ENCODE results near the gene P2RX7. TPM values are rescaled to one million over a fixed set of nuclear protein-coding genes. Genes with fewer than 3 reads are reported as not detected.

The P2RX7 gene
- total and polyA plus RNA-seq, 2 donors (not counting 3 experiments of a cell fraction or from before 2014, with no cell fraction given): 1.3 to 8.1 TPM

- H3K4me3 ChIP-seq (replicated peaks in 1 of 3; ENCODE audit: insufficient read depth in 1 of 3, low read depth in 1 of 3, low read length in 3 of 3): no peak overlapping the region
- no peak overlapping the region for H3K4me2 ChIP-seq (ENCODE audit: insufficient read depth, low read length)
- POLR2A ChIA-PET: no interaction called here
- no peak overlapping the region for H2AFZ ChIP-seq (ENCODE audit: low read depth, low read length)
- no peaks in the 10 kb centered on the region for H3K9me3 ChIP-seq (replicated peaks; ENCODE audit: control insufficient read depth, insufficient read depth, low read length)
- H3K9ac ChIP-seq (replicated peaks; ENCODE audit: extremely low read depth, insufficient read depth, low read length): no peak overlapping the region
- FAIRE-seq (no peak), DNase-seq (ENCODE audit: low read depth, low spot score) (no peak)
- H3K9me1 ChIP-seq (replicated peaks; ENCODE audit: control insufficient read depth, extremely low read depth, insufficient read depth, low read length): no peaks in the 10 kb centered on the region
- H3K79me2 ChIP-seq (ENCODE audit: control insufficient read depth, insufficient read depth, low read length): no peaks in the 10 kb centered on the region
- H3K36me3 ChIP-seq (ENCODE audit: control insufficient read depth in 2 of 2, extremely low read depth in 1 of 2, insufficient read depth in 2 of 2, low read length in 2 of 2): no peaks in the 10 kb centered on the region
- intact Hi-C loops (cut with micrococcal nuclease) (no loop called here), dilution Hi-C loops (cut with MboI; ENCODE audit: extremely low pct_ligation_motif_present, low sequenced_read_pairs) (no loop called here)
- no TSS peak for BruUV-seq (replicated peaks)
- no peak overlapping the region for H3K27ac ChIP-seq (ENCODE audit: insufficient read depth, low read depth, low read length)
- peaks cover 2% of the 10 kb centered on the region for H3K4me1 ChIP-seq (ENCODE audit: control insufficient read depth, extremely low read depth, insufficient read depth, low read length)
- TF ChIP-seq JUN (IDR thresholded peaks at IDR 0.05; ENCODE audit: borderline replicate concordance, insufficient read depth, insufficient read length, low read depth) (no peak), POLR2A (IDR thresholded peaks at IDR 0.05; ENCODE audit: low read depth, low read length) (no peak), POLR2AphosphoS5 (IDR thresholded peaks at IDR 0.05; ENCODE audit: insufficient read depth, low read depth, low read length) (no peak), EZH2 (IDR thresholded peaks at IDR 0.05; ENCODE audit: borderline replicate concordance, low read depth, low read length, severe bottlenecking) (no peak), MYC (IDR thresholded peaks at IDR 0.05; ENCODE audit: low read depth, low read length) (no peak), FOS (IDR thresholded peaks at IDR 0.05; ENCODE audit: borderline replicate concordance, insufficient read depth, low read length) (no peak), MAX (IDR thresholded peaks at IDR 0.05; ENCODE audit: insufficient read depth, insufficient read length) (no peak), GATA2 (IDR thresholded peaks at IDR 0.05; ENCODE audit: insufficient read depth, insufficient read length, low read depth, low read length) (no peak)
- TF ChIP-seq, protein P1, sequence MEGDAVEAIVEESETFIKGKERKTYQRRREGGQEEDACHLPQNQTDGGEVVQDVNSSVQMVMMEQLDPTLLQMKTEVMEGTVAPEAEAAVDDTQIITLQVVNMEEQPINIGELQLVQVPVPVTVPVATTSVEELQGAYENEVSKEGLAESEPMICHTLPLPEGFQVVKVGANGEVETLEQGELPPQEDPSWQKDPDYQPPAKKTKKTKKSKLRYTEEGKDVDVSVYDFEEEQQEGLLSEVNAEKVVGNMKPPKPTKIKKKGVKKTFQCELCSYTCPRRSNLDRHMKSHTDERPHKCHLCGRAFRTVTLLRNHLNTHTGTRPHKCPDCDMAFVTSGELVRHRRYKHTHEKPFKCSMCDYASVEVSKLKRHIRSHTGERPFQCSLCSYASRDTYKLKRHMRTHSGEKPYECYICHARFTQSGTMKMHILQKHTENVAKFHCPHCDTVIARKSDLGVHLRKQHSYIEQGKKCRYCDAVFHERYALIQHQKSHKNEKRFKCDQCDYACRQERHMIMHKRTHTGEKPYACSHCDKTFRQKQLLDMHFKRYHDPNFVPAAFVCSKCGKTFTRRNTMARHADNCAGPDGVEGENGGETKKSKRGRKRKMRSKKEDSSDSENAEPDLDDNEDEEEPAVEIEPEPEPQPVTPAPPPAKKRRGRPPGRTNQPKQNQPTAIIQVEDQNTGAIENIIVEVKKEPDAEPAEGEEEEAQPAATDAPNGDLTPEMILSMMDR (IDR thresholded peaks at IDR 0.05; ENCODE audit: extremely low read depth in 1 of 2, insufficient read depth in 1 of 2, low read depth in 1 of 2, low read length in 2 of 2): no peak
- no peaks in the 10 kb centered on the region for H3K27me3 ChIP-seq (ENCODE audit: control insufficient read depth in 2 of 2, insufficient read depth in 2 of 2, low read length in 2 of 2)
- H4K20me1 ChIP-seq (replicated peaks; ENCODE audit: control insufficient read depth, extremely low read depth, insufficient read depth, low read length): no peaks in the 10 kb centered on the region
- CTCF ChIA-PET: interaction anchor here (0.8 to 2.1 kb wide), 6 partner anchors 16 to 107 kb away, joined by 3 to 5 read pairs (median 4); partner anchors contain the start of gene P2RX7
These were observed 16.1 kb upstream of the P2RX7 start for GRCh38 chr12:121116318-121117225.

Data from endothelial cell of umbilical vein (primary cell).